SK-N-SH (cell line): ENCODE results near the gene UBR3.

Source experiments
- EP300 ChIP-seq, 2 experiments: IDR thresholded peaks; 2 replicates each; pipeline versions ENCODE4 v1.4.0 to v1.6.1; 2012; ENCODE audit warnings: borderline replicate concordance in 1 of 2, low read depth in 1 of 2, low read length in 1 of 2
- EZH2phosphoT487 ChIP-seq: fragments of 200-600 bp; sonication (generic); IDR thresholded peaks from 2 replicates; pipeline ENCODE4 v1.6.1; 2017; ENCODE audit warnings: low read depth, mixed run types, mild to moderate bottlenecking, antibody characterized with exemption, moderate library complexity, borderline replicate concordance
- GABPA ChIP-seq: IDR thresholded peaks from 2 replicates; pipeline ENCODE4 v1.4.0; 2012; ENCODE audit warnings: low read depth, mild to moderate bottlenecking
- MAX ChIP-seq: IDR thresholded peaks from 2 replicates; pipeline ENCODE4 v1.4.0; 2012; ENCODE audit warnings: low read depth
- MEF2A ChIP-seq: IDR thresholded peaks from 2 replicates; pipeline ENCODE4 v1.4.0; 2012; ENCODE audit warnings: low read depth, borderline replicate concordance
- NRF1 ChIP-seq: IDR thresholded peaks from 2 replicates; pipeline ENCODE4 v1.6.1; 2012; ENCODE audit warnings: low read depth, mild to moderate bottlenecking, low read length
- POLR2AphosphoS5 ChIP-seq: IDR thresholded peaks from 2 replicates; pipeline ENCODE4 v1.6.1; 2012; ENCODE audit warnings: low read depth, low read length
- RCOR1 ChIP-seq: fragments of 150-350 bp; IDR thresholded peaks from 2 replicates; pipeline ENCODE4 v1.6.1; 2017; ENCODE audit warnings: antibody characterized with exemption, low read length
- REST ChIP-seq: IDR thresholded peaks from 2 replicates; pipeline ENCODE4 v1.6.1; 2012; ENCODE audit warnings: mild to moderate bottlenecking, low read depth, low read length, moderate library complexity
- RFX5 ChIP-seq: IDR thresholded peaks from 2 replicates; pipeline ENCODE4 v1.6.1; 2012; ENCODE audit warnings: mild to moderate bottlenecking, improper control_type of control experiment, low read length
- SMC3 ChIP-seq: IDR thresholded peaks from 2 replicates; pipeline ENCODE4 v1.6.1; 2012; ENCODE audit warnings: low read depth, low read length, improper control_type of control experiment
- TAF1 ChIP-seq: IDR thresholded peaks from 2 replicates; pipeline ENCODE4 v1.6.1; 2012; ENCODE audit warnings: low read depth, mild to moderate bottlenecking, low read length, moderate library complexity, borderline replicate concordance
- YY1 ChIP-seq: IDR thresholded peaks from 2 replicates; pipeline ENCODE4 v1.4.0; 2012; ENCODE audit warnings: low read depth, mild to moderate bottlenecking
- TF ChIP-seq, protein P1 (sequence below): fragments of 200-600 bp; sonication (generic); IDR thresholded peaks from 2 replicates; pipeline ENCODE4 v1.6.1; 2017; ENCODE audit warnings: antibody characterized with exemption, mild to moderate bottlenecking, moderate library complexity

DNA sequence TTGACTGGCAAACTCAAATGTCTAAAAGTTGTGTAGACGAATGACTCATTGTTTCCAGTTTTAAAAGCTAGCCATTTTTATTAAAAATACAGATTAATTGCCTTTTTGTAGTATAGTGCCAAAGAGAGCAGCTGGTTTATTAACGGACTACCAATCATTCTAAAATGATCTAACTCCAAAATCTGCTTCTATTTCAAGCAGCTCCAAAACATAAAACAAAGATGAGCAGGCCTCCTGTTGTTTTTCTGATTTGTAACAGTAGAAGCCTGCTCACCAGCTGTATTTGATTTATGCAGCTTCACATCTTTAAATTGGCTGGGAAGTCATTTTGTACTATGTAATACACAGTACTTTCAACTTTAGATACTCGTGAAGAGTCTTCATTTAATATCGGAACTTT is 171.8 kb downstream of the UBR3 start:
- TF ChIP-seq SMC3, result no peak
- TF ChIP-seq, protein P1, sequence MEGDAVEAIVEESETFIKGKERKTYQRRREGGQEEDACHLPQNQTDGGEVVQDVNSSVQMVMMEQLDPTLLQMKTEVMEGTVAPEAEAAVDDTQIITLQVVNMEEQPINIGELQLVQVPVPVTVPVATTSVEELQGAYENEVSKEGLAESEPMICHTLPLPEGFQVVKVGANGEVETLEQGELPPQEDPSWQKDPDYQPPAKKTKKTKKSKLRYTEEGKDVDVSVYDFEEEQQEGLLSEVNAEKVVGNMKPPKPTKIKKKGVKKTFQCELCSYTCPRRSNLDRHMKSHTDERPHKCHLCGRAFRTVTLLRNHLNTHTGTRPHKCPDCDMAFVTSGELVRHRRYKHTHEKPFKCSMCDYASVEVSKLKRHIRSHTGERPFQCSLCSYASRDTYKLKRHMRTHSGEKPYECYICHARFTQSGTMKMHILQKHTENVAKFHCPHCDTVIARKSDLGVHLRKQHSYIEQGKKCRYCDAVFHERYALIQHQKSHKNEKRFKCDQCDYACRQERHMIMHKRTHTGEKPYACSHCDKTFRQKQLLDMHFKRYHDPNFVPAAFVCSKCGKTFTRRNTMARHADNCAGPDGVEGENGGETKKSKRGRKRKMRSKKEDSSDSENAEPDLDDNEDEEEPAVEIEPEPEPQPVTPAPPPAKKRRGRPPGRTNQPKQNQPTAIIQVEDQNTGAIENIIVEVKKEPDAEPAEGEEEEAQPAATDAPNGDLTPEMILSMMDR, result no peak
- no peak for TF ChIP-seq TAF1
- no peak for TF ChIP-seq RFX5
- no peak for TF ChIP-seq YY1
- no peak for TF ChIP-seq MEF2A
- TF ChIP-seq GABPA, result no peak
- no peak for TF ChIP-seq MAX
- no peak; the same call in 1 of the 2 replicates for TF ChIP-seq POLR2AphosphoS5
- TF ChIP-seq RCOR1, result peak; percentile 47; the same call in 1 of the 2 replicates
- TF ChIP-seq EP300 (IDR thresholded peaks at IDR 0.05; ENCODE audit: borderline replicate concordance in 1 of 2, low read depth in 1 of 2, low read length in 1 of 2), result peak; percentile 22 to 71; a peak in 2 of 4 replicates
- no peak for TF ChIP-seq EZH2phosphoT487
- TF ChIP-seq REST, result no peak
- no peak for TF ChIP-seq NRF1
